SK-N-SH (cell line): ENCODE results near the gene RHPN2. TPM values are rescaled to one million over a fixed set of nuclear protein-coding genes. Genes with fewer than 3 reads are reported as not detected.

Source experiments
- CTCF ChIA-PET: fragments of 300-600, 350-600 bp; formaldehyde crosslinking; extraction: SDS; loops from one replicate; lab custom pipeline; 2021; lab: Yijun Ruan, JAX
- POLR2A ChIA-PET: fragments of 350-600 bp; sonication (Branson Sonifier 250); formaldehyde crosslinking; extraction: SDS; loops from one replicate; lab custom pipeline; 2020; ENCODE audit warnings: antibody characterized with exemption, inconsistent platforms; lab: Yijun Ruan, JAX
- DNase-seq: peaks from one replicate; pipeline ENCODE4 v3.0.0; 2012
- H2AFZ ChIP-seq: fragments of 200-600 bp; sonication (generic); 2 replicates; pipeline ENCODE4 v1.8.1; 2016; ENCODE audit warnings: antibody characterized with exemption, mild to moderate bottlenecking, low read depth
- H3F3A ChIP-seq: fragments of 200-600 bp; sonication (generic); replicated peaks from 2 replicates; pipeline ENCODE3; 2016; ENCODE audit warnings: antibody characterized with exemption, mild to moderate bottlenecking; ENCODE audit not compliant: insufficient read depth
- H3K27ac ChIP-seq, 2 experiments: fragments of 200-500 bp in 1 of 2; fragments of 200-600 bp in 1 of 2; sonication (Bioruptor generic) in 1 of 2; sonication (generic), shearing (Covaris generic) in 1 of 2; 2 replicates each; pipeline versions ENCODE4 v1.5.1 to v1.6.1; 2014 to 2016; ENCODE audit warnings: low read depth in 2 of 2, inconsistent platforms in 1 of 2, low read length in 1 of 2, mild to moderate bottlenecking in 1 of 2, mixed read lengths in 1 of 2
- H3K27me3 ChIP-seq: fragments of 200-600 bp; sonication (generic), shearing (Covaris generic); 2 replicates; pipeline ENCODE4 v1.6.1; 2016; ENCODE audit warnings: mixed run types; ENCODE audit not compliant: insufficient read depth
- H3K36me3 ChIP-seq, 2 experiments: fragments of 200-500 bp in 1 of 2; fragments of 200-600 bp in 1 of 2; sonication (Bioruptor generic) in 1 of 2; sonication (generic) in 1 of 2; replicated peaks in 1 of 2; 2 replicates each; pipeline versions ENCODE3 to v1.5.1; 2014 to 2016; ENCODE audit warnings: low read length in 1 of 2, mild to moderate bottlenecking in 1 of 2; ENCODE audit not compliant: insufficient read depth in 2 of 2, control insufficient read depth in 1 of 2
- H3K4me1 ChIP-seq, 2 experiments: fragments of 200-500 bp in 1 of 2; fragments of 200-600 bp in 1 of 2; sonication (Bioruptor generic) in 1 of 2; sonication (generic), shearing (Covaris generic) in 1 of 2; 2 replicates each; pipeline versions ENCODE4 v1.5.1 to v1.6.1; 2014 to 2016; ENCODE audit warnings: low read depth in 1 of 2, low read length in 1 of 2, mixed run types in 1 of 2; ENCODE audit not compliant: insufficient read depth in 2 of 2, control insufficient read depth in 1 of 2
- H3K4me2 ChIP-seq: fragments of 200-600 bp; sonication (generic), shearing (Covaris generic); 2 replicates; pipeline ENCODE4 v1.6.1; 2017; ENCODE audit warnings: mixed run types
- H3K4me3 ChIP-seq, 2 experiments: fragments of 200-500 bp in 1 of 2; fragments of 200-600 bp in 1 of 2; sonication (Bioruptor generic) in 1 of 2; sonication (generic), shearing (Covaris generic) in 1 of 2; 2 replicates each; pipeline versions ENCODE4 v1.5.1 to v1.8.1; 2014 to 2016; ENCODE audit warnings: low read depth in 2 of 2, inconsistent platforms in 1 of 2, low read length in 1 of 2, mild to moderate bottlenecking in 1 of 2, mixed read lengths in 1 of 2, moderate library complexity in 1 of 2
- H3K79me2 ChIP-seq: fragments of 200-600 bp; sonication (generic); 2 replicates; pipeline ENCODE4 v1.8.1; 2017; ENCODE audit warnings: mild to moderate bottlenecking; ENCODE audit not compliant: insufficient read depth
- H3K9ac ChIP-seq: fragments of 200-600 bp; sonication (generic); 2 replicates; pipeline ENCODE4 v1.6.1; 2017; ENCODE audit warnings: mixed run types
- H3K9me2 ChIP-seq: fragments of 200-600 bp; sonication (generic); 2 replicates; pipeline ENCODE4 v1.6.1; 2017; ENCODE audit warnings: mixed run types
- H3K9me3 ChIP-seq: fragments of 200-600 bp; sonication (generic); 2 replicates; pipeline ENCODE4 v1.6.1; 2017; ENCODE audit warnings: mixed run types, mild to moderate bottlenecking, moderate library complexity
- H4K20me1 ChIP-seq: fragments of 200-600 bp; sonication (generic); 2 replicates; pipeline ENCODE4 v1.6.1; 2017; ENCODE audit warnings: mild to moderate bottlenecking, mixed run types; ENCODE audit not compliant: insufficient read depth
- CHD2 ChIP-seq: fragments of 150-350 bp; IDR thresholded peaks from 2 replicates; pipeline ENCODE4 v1.6.1; 2018; ENCODE audit warnings: low read length; ENCODE audit not compliant: partially characterized antibody
- ELF1 ChIP-seq: IDR thresholded peaks from 2 replicates; pipeline ENCODE4 v1.4.0; 2012
- FOSL2 ChIP-seq: IDR thresholded peaks from 2 replicates; pipeline ENCODE4 v1.4.0; 2012; ENCODE audit warnings: low read depth, mild to moderate bottlenecking, moderate library complexity, borderline replicate concordance
- FOXJ3 ChIP-seq: sonication (generic); formaldehyde crosslinking; IDR thresholded peaks from 2 replicates; pipeline ENCODE4 v1.5.1; 2020; ENCODE audit warnings: mild to moderate bottlenecking, missing genetic modification reagents
- FOXM1 ChIP-seq: IDR thresholded peaks from 2 replicates; pipeline ENCODE4 v1.4.0; 2012; ENCODE audit warnings: low read depth, mild to moderate bottlenecking
- JUND ChIP-seq: IDR thresholded peaks from 2 replicates; pipeline ENCODE4 v1.4.0; 2012
- NRF1 ChIP-seq: IDR thresholded peaks from 2 replicates; pipeline ENCODE4 v1.6.1; 2012; ENCODE audit warnings: low read depth, mild to moderate bottlenecking, low read length
- PBX3 ChIP-seq: IDR thresholded peaks from 2 replicates; pipeline ENCODE4; 2012
- RAD21 ChIP-seq: IDR thresholded peaks from 2 replicates; pipeline ENCODE4 v1.6.1; 2012; ENCODE audit warnings: mild to moderate bottlenecking, low read length
- RXRA ChIP-seq: IDR thresholded peaks from 2 replicates; pipeline ENCODE4 v1.4.0; 2012; ENCODE audit warnings: low read depth, mild to moderate bottlenecking, borderline replicate concordance
- SIN3A ChIP-seq: IDR thresholded peaks from 2 replicates; pipeline ENCODE4 v1.6.1; 2012; ENCODE audit warnings: low read depth, mild to moderate bottlenecking, low read length, moderate library complexity, borderline replicate concordance
- SMC3 ChIP-seq: IDR thresholded peaks from 2 replicates; pipeline ENCODE4 v1.6.1; 2012; ENCODE audit warnings: low read depth, low read length, improper control_type of control experiment
- USF2 ChIP-seq: fragments of 150-350 bp; IDR thresholded peaks from 2 replicates; pipeline ENCODE4 v1.6.1; 2017; ENCODE audit warnings: antibody characterized with exemption, low read length, low read depth, borderline replicate concordance
- YY1 ChIP-seq: IDR thresholded peaks from 2 replicates; pipeline ENCODE4 v1.4.0; 2012; ENCODE audit warnings: low read depth, mild to moderate bottlenecking
- WGBS: methylation state at CpG from one replicate; pipeline ENCODE4 v1.1.6; 2017; ENCODE audit warnings: low lambda C conversion rate; 5-methylcytosine and 5-hydroxymethylcytosine counted together
- polyA plus RNA-seq, 3 experiments: library from polyadenylated mRNA; depleted of rRNA; stranded (reverse); fragments of >200 nt; gene quantifications; 2 replicates each; pipeline ENCODE4 v1.2.3, GENCODE V29; 2012
- TF ChIP-seq, protein P1 (sequence below): IDR thresholded peaks from 2 replicates; pipeline ENCODE4 v1.4.0; 2012; ENCODE audit warnings: low read depth
- TF ChIP-seq, protein P2 (sequence below): IDR thresholded peaks from 2 replicates; pipeline ENCODE4 v1.6.1; 2012; ENCODE audit warnings: mild to moderate bottlenecking, low read depth, low read length, moderate library complexity
- TF ChIP-seq, protein P3 (sequence below): IDR thresholded peaks from 2 replicates; pipeline ENCODE4 v1.4.0; 2012; ENCODE audit warnings: low read depth, borderline replicate concordance

The RHPN2 gene
- polyA plus RNA-seq, 1 of the 3 experiments (the other 2 are of a cell fraction): 7.0 TPM

GRCh38 chr19:33052352-33052972 lies 12.2 kb downstream of the RHPN2 start:
- DNase-seq: no peak

DNA sequence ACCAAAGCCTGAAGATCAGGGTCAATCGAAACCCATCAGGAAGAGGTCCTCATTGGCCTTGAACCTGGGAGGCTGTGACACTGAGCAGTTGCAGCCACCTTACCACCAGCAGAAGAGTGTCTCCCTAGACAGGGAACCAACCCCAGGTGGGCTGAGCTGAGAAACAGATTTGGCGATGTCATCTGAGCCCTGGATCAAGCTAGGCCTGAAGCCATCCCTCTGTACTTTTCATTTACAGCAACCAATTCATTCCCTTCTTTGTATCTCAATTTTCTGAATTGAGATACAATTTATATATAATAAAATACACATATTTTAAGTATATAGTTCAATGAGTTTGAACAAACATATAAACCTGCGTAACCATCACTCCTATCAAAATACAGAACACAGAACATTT lies 14.6 kb downstream of the RHPN2 start:
- no peaks in the 10 kb centered on the region for H4K20me1 ChIP-seq
- H3K79me2 ChIP-seq: no peaks in the 10 kb centered on the region
- no peaks in the 10 kb centered on the region for H3F3A ChIP-seq
- POLR2A ChIA-PET: no interaction called here
- H3K9me3 ChIP-seq: no peaks in the 10 kb centered on the region
- no peak for DNase-seq
- H3K4me3 ChIP-seq: no peak overlapping the region
- no peak overlapping the region for H3K27ac ChIP-seq
- no peaks in the 10 kb centered on the region for H3K27me3 ChIP-seq
- H3K9ac ChIP-seq: no peak overlapping the region
- H3K9me2 ChIP-seq: no peaks in the 10 kb centered on the region
- 97% methylated on average over 3 of the region's 3 CpGs for WGBS
- CTCF ChIA-PET: no interaction called here
- H3K36me3 ChIP-seq: no peaks in the 10 kb centered on the region
- H3K4me1 ChIP-seq: no peaks in the 10 kb centered on the region
- H3K4me2 ChIP-seq: no peak overlapping the region
- no peak overlapping the region for H2AFZ ChIP-seq
- TF ChIP-seq CHD2: no peak
- no peak for TF ChIP-seq FOXJ3 (CRISPR knock-in tag)
- TF ChIP-seq RAD21: no peak
- TF ChIP-seq, protein P1, sequence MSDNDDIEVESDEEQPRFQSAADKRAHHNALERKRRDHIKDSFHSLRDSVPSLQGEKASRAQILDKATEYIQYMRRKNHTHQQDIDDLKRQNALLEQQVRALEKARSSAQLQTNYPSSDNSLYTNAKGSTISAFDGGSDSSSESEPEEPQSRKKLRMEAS: no peak
- TF ChIP-seq FOXM1: no peak
- no peak for TF ChIP-seq SIN3A
- no peak for TF ChIP-seq NRF1
- TF ChIP-seq SMC3: no peak
- TF ChIP-seq JUND: no peak
- TF ChIP-seq, protein P2, sequence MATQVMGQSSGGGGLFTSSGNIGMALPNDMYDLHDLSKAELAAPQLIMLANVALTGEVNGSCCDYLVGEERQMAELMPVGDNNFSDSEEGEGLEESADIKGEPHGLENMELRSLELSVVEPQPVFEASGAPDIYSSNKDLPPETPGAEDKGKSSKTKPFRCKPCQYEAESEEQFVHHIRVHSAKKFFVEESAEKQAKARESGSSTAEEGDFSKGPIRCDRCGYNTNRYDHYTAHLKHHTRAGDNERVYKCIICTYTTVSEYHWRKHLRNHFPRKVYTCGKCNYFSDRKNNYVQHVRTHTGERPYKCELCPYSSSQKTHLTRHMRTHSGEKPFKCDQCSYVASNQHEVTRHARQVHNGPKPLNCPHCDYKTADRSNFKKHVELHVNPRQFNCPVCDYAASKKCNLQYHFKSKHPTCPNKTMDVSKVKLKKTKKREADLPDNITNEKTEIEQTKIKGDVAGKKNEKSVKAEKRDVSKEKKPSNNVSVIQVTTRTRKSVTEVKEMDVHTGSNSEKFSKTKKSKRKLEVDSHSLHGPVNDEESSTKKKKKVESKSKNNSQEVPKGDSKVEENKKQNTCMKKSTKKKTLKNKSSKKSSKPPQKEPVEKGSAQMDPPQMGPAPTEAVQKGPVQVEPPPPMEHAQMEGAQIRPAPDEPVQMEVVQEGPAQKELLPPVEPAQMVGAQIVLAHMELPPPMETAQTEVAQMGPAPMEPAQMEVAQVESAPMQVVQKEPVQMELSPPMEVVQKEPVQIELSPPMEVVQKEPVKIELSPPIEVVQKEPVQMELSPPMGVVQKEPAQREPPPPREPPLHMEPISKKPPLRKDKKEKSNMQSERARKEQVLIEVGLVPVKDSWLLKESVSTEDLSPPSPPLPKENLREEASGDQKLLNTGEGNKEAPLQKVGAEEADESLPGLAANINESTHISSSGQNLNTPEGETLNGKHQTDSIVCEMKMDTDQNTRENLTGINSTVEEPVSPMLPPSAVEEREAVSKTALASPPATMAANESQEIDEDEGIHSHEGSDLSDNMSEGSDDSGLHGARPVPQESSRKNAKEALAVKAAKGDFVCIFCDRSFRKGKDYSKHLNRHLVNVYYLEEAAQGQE: no peak
- no peak for TF ChIP-seq PBX3
- TF ChIP-seq USF2: no peak
- TF ChIP-seq FOSL2: no peak
- TF ChIP-seq YY1: no peak
- TF ChIP-seq, protein P3, sequence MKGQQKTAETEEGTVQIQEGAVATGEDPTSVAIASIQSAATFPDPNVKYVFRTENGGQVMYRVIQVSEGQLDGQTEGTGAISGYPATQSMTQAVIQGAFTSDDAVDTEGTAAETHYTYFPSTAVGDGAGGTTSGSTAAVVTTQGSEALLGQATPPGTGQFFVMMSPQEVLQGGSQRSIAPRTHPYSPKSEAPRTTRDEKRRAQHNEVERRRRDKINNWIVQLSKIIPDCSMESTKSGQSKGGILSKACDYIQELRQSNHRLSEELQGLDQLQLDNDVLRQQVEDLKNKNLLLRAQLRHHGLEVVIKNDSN: no peak
- TF ChIP-seq RXRA: no peak

More at GRCh38 chr19:33052352-33052972, 12.2 kb downstream of the RHPN2 start:
- no peak for TF ChIP-seq YY1
- no peak for TF ChIP-seq CHD2
- TF ChIP-seq FOXJ3 (CRISPR knock-in tag): no peak
- TF ChIP-seq NRF1: no peak
- no peak for TF ChIP-seq ELF1
- TF ChIP-seq, protein P1: no peak
- peaks cover 0 to 4% of the 10 kb centered on the region in 2 experiments; a peak in 1 of 4 replicates for H3K4me1 ChIP-seq
- 74% methylated on average over 8 of the region's 8 CpGs for WGBS
- no peak overlapping the region for H3K9ac ChIP-seq
- H3K4me3 ChIP-seq: no peak overlapping the region
- no peaks in the 10 kb centered on the region for H4K20me1 ChIP-seq
- H2AFZ ChIP-seq: no peak overlapping the region
- ChIA-PET CTCF (interaction anchor here (0.6 to 0.9 kb wide), 2 partner anchors 32 to 124 kb away, joined by 3 read pairs; no protein-coding TSS in a partner anchor), POLR2A (no interaction called here)
- H3K27ac ChIP-seq: no peak overlapping the region
- H3F3A ChIP-seq: no peaks in the 10 kb centered on the region
- no peak overlapping the region for H3K4me2 ChIP-seq
- H3K9me3 ChIP-seq: no peaks in the 10 kb centered on the region
- no peaks in the 10 kb centered on the region for H3K27me3 ChIP-seq
- H3K36me3 ChIP-seq: no peaks in the 10 kb centered on the region
- H3K9me2 ChIP-seq: no peaks in the 10 kb centered on the region
- H3K79me2 ChIP-seq: no peaks in the 10 kb centered on the region
